ENCODE measurements around the gene UBB.
A peak's percentile ranks its signal among the peaks of the same experiment; 100 is the strongest.

UBB gene

GRCh38 chr17:16380640-16381495 is at the start of gene UBB:
Gene UBB, plus strand, starts transcription at chr17:16381091. Its CDS starts 817 bp downstream, at chr17:16381908.
- peak; percentile 99 for DNase-seq (ENCODE audit: low read depth in 2 of 2)
- no peak for TF ChIP-seq CTCF (IDR thresholded peaks at IDR 0.05; ENCODE audit: low read depth, low read length)
- peak within 1 kb of the TSS; percentile 78 to 86 for H3K4me3 ChIP-seq (replicated peaks in 1 of 2; ENCODE audit: low read depth in 2 of 2, low read length in 2 of 2)

- DNase-seq (ENCODE audit: low read depth in 2 of 2): no peak
- TF ChIP-seq CTCF (IDR thresholded peaks at IDR 0.05; ENCODE audit: low read depth, low read length): no peak
These were observed 42.5 kb upstream of the UBB start for GRCh38 chr17:16338391-16338790.

DNA sequence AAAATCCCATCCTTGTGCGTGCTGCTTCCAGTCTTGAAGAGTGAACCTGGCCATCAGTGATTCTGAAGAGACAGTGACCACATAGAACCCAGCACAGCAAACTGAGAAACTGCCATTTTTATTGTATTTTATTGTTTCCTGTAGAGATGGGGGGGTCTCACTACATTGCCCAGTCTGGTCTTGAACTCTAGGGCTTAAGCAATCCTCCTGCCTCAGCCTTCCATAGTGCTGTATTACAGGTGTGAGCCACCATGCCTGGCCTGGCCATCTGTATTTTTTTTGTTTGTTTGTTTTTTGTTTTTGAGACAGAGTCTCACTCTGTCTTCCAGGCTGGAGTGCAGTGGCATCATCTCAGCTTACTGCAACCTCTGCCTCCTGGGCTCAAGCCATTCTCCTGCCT is 41.5 kb upstream of the UBB start:
- no peak for DNase-seq (ENCODE audit: low read depth in 2 of 2)
- TF ChIP-seq CTCF (IDR thresholded peaks at IDR 0.05; ENCODE audit: low read depth, low read length): no peak
- H3K4me3 ChIP-seq (replicated peaks in 1 of 2; ENCODE audit: low read depth in 2 of 2, low read length in 2 of 2): no peak overlapping the region

More at GRCh38 chr17:16338391-16338790, 42.5 kb upstream of the UBB start:
- H3K4me3 ChIP-seq (replicated peaks in 1 of 2; ENCODE audit: low read depth in 2 of 2, low read length in 2 of 2): no peak overlapping the region

- no peak for DNase-seq (ENCODE audit: low read depth in 2 of 2)
- TF ChIP-seq CTCF (IDR thresholded peaks at IDR 0.05; ENCODE audit: low read depth, low read length): no peak
- no peak overlapping the region for H3K4me3 ChIP-seq (replicated peaks in 1 of 2; ENCODE audit: low read depth in 2 of 2, low read length in 2 of 2)
These were observed 40.9 kb upstream of the UBB start for GRCh38 chr17:16339959-16340358.

DNA sequence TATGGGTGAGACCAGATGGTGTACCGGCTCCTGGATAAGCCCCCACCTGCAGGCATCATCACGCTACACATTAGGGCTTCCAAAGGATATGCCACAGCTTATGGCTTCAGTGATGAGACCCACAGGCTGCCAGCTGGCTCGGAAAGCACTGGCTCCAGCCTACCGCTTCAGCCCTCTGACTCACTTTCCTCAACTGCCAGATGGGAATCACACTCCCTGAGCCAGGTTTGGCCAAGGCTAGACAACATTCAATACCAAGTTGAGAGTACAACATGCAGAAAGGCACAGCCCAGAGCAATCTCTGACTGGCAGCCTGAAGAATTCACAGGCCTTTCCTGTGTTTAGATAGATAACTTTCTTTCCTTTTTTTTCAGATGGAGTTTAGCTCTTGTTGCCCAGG is 37.9 kb upstream of the UBB start:
- TF ChIP-seq CTCF (IDR thresholded peaks at IDR 0.05; ENCODE audit: low read depth, low read length): no peak
- H3K4me3 ChIP-seq (replicated peaks in 1 of 2; ENCODE audit: low read depth in 2 of 2, low read length in 2 of 2): no peak overlapping the region
- DNase-seq (ENCODE audit: low read depth in 2 of 2): peak; percentile 60 to 75

DNA sequence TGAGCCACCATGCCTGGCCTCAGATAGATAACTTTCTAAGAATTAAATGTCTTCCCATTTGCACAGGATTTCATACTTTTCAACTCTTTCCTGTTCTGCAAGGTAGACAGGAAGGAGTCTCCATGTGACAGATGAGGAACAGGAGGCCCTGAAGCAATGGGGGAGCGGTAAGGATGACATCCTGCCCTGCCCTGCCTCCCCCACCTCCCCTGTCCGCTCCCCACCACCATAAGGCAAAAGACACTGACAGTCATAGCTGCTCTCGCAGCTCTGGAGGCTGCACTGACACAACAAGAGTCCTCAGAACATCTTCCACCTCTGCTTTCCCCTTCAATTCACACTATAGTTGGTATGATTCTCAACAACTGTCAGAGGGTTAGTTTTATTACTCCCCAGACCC is 37.3 kb upstream of the UBB start:
- H3K4me3 ChIP-seq (replicated peaks in 1 of 2; ENCODE audit: low read depth in 2 of 2, low read length in 2 of 2): no peak overlapping the region
- no peak for DNase-seq (ENCODE audit: low read depth in 2 of 2)
- no peak for TF ChIP-seq CTCF (IDR thresholded peaks at IDR 0.05; ENCODE audit: low read depth, low read length)

Data from cardiac fibroblast (primary cell).